ACHN (cell line): ENCODE measurements around the gene KLHL36.

Experiments used
- DNase-seq: peaks from one replicate; pipeline ENCODE4 v3.0.0-alpha.2; 2015
- in situ Hi-C: cut with HindIII; loops from 2 replicates; pipeline ENCODE4 v1.10.0; 2017; ENCODE audit warnings: low sequenced_read_pairs, low pct_ligation_motif_present, low pct_unique_long_range_greater_than_20kb

KLHL36 gene

GRCh38 chr16:84661418-84662060 lies 13.2 kb downstream of the KLHL36 start:
- in situ Hi-C loops: no loop called here
- DNase-seq: no peak

- in situ Hi-C loops: no loop called here
- DNase-seq: no peak
Measured at GRCh38 chr16:84662471-84662870, 14.2 kb downstream of the KLHL36 start.

DNA sequence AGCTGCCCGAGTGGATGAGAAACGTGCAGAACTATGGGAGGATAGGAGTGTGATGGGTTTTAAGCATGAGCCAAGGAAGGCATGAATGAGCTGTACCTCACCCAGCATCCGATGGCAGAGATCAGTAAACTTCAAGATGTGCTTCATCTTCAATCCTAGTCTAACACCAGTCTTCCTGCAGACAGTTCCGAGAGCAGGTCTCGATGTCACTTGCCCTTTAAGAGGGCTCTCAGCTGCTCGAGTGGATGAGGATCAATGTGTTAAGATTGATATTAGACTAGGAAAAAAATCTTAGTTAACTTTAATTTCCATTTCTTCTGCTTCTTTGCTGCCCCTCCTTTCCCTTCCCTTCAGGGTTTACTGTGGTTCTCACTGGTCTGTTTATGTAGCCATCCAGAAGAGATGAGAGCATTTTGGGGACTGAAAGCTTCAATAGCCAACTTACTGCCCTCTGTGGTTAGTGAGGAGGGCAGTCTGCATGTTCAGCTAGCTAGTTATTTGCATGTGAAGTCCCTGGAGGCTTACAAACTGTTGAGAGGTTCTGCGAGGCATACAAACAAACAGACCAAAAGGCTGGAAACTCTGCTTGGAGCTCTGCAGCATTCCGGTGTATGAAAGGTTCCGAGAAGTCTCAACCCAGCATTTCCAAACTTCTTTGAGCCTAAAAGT lies 15.3 kb downstream of the KLHL36 start:
- DNase-seq: no peak
- in situ Hi-C loops: no loop called here

DNA sequence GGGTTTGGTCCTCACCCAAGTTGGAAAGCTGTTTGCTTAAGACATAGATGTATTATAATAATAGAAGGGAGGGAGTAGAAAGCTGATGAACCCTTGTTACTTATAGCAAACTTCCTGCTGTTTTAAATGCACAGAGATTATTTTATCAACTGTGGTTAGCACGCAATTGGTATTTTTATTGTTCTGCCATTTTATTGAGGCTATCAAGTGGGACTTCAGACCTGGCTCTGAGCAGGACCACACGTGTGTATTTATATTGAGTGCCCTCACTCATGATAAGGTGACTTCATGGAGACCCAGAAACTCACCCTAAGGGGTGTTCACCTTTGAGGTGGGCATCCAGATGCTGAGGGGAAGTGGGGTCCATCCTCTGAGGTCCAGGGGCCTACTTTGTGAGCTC lies 17.0 kb downstream of the KLHL36 start:
- in situ Hi-C loops: no loop called here
- no peak for DNase-seq

DNA sequence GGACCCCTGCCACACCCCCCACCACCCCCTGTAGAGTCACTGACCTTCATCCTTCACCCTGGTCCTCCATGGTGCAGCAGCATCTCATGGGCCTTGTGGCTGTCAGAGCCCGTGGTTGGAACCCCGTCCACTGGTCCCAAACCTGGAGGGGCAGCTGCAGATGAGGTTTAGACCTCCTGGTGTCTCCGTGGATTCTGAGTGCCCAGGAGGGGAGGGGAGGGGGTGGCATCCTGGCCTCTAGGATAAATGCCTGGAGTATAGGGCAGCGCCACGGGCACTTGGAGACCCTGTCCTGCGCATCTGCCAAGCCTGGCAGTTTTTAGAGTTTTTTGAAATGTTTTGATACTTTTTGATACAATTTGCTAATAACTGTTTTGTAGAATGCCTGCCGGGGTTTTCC lies 17.5 kb downstream of the KLHL36 start:
- DNase-seq: no peak
- in situ Hi-C loops: no loop called here

DNA sequence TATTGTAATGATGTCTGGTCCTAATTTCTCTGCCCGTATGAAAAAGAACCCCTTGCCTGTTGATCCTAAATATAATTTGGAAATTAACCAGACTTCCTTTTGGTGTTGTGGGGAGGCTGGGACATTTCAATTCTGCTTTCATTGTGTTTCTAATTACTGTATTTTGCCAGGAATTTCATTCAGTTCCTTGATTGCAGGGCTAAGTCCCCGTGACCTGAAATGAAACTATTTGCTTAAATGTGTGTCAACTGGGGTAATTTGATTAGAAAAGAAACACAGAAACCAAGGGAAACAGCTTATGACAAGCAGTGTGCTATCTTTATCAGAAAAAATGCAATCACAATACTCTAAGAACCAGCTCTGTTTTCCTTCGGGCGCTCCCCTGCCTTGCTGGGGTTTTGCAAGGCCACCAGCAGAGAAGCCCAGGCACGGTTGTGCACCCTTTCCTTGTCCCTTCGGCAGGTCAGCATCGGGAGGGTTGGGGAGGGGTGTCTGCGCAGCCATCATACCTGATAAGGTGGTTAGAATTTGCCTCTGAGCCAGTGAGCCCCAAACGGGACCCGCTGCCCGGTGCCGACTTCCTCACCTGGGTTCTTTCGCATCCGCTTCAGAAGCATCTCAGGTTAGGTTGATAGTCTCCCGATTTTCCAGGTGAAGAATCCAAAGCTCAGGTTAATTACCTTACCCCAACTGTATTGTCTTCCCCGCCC lies 19.4 kb downstream of the KLHL36 start:
- no peak for DNase-seq
- in situ Hi-C loops: no loop called here

DNA sequence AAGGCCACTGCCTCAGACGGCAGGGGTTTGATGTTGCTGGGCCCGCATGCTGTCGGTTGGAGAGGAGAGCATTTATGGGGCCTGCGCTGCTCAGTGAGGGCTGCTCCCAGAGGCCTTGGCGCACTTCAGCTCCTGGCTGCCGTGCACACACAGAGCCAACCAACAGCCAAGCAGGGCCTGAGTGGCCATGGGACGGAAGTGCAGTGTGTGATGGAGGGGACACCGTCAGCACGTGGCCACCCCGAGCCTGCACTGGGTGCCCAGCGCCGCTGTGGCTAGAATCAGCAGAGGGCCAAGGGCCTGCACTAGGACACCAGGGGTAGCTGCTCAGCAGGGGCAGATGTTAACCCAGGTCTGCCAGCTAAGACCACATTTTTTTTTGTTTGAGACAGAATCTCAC lies 21.8 kb downstream of the KLHL36 start:
- DNase-seq: no peak
- in situ Hi-C loops: no loop called here

DNA sequence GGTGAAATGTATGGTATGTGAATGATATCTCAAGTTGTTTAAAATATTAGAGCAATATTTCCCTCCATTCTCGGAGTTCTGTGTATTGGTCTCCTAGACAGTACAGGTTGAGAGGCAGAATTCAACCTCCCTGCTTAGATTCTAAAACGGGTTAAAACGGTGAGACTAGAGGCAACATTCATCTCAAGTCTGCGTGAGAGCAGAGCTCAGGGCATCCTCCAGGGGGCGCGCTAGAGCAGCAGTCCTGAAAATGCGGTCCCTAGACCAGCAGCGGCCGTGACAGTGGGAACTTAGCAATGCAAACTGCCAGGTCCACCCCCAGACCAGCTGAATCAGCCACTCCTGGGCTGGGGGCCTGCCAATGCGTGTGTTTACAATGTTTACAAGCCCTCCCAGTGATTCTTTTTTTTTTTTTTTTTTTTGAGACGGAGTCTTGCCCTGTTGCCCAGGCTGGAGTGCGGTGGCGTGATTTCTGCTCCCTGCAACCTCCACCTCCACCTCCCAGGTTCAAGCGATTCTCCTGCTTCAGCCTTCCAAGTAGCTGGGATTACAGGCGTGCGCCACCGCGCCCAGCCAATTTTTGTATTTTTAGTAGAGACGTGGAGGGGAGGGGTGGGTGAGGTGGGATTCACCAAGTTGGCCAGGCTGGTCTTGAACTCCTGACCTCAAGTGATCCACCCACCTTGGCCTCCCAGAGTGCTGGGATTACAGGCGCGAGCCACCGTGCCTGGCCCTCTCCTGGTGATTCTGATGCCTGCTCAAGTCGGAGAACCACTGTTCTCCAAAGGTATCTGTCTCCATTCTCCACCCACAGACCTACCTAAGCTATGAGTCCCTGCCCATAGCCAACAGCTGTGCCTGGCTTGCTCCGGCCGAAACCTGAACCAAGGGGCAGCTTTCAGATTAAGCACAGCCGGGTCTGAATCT lies 24.2 kb downstream of the KLHL36 start:
- in situ Hi-C loops: no loop called here
- peak; percentile 74 for DNase-seq

- DNase-seq: no peak
- in situ Hi-C loops: no loop called here
Measured at GRCh38 chr16:84673203-84673535, 24.9 kb downstream of the KLHL36 start.

- DNase-seq: no peak
- in situ Hi-C loops: no loop called here
Measured at GRCh38 chr16:84673561-84673960, 25.2 kb downstream of the KLHL36 start.

- no peak for DNase-seq
- in situ Hi-C loops: no loop called here
Measured at GRCh38 chr16:84675423-84675822, 27.1 kb downstream of the KLHL36 start.

GRCh38 chr16:84675884-84676283 lies 27.6 kb downstream of the KLHL36 start:
- in situ Hi-C loops: no loop called here
- DNase-seq: no peak

- in situ Hi-C loops: no loop called here
- DNase-seq: no peak
Measured at GRCh38 chr16:84677017-84677803, 28.9 kb downstream of the KLHL36 start.

DNA sequence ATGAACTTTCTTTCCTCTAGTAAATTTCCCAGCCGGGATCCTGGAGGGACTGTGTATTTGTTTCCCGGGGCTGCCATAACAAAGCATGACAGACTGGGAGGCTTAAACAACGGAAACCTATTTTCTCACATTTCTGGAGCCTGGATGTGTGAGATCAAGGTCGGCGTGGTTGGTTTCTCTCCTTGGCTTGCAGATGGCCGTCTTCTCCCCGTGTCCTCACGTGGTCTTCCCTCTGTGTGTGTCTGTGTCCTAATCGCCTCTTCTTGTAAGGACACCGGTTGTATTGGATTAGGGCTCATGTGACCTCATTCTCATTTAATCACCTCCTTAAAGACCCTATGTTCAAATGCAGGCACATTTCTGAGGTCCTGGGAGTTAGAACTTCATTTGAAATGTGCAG lies 29.5 kb downstream of the KLHL36 start:
- in situ Hi-C loops: no loop called here
- DNase-seq: no peak

GRCh38 chr16:84678541-84678940 lies 30.2 kb downstream of the KLHL36 start:
- DNase-seq: no peak
- in situ Hi-C loops: no loop called here

DNA sequence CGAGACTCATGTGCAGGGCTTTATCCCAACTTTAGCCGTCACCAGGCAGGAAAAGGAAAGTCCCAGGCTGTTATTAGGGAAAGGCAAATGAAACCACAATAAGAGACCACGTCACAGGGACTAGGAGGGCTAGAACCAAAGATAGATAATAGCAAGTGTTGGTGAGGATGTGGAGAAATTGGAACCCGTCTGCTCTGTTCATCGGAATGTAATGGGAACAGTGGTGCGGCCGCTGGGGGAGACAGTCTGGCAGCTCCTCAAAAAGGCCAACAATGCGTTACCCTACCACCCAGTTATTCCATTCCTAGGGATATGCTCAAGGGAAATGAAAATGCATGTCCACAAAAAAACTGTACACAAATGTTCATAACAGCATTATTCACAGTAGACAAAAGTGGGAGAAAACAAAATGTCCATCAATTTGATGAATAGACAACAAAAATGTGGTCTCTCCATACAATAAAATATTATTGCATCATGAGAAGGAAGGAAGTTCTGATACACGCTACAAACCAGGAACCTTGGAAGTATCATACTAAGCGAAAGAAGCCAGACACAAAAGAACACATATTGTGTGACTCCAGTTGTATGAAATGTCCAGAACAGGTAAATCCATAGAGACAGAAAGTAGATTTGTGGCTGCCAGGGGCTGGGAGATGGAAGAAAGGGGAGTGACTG lies 32.0 kb downstream of the KLHL36 start:
- DNase-seq: no peak
- in situ Hi-C loops: no loop called here

GRCh38 chr16:84680843-84681629 lies 32.7 kb downstream of the KLHL36 start:
- in situ Hi-C loops: no loop called here
- DNase-seq: no peak
